WTC11 (cell line): Measurements from ENCODE around the gene STXBP1. TPM values are rescaled to one million over a fixed set of nuclear protein-coding genes. Genes with fewer than 3 reads are reported as not detected.

Experiments
- ATAC-seq: fragments of 200-7000 bp; cut with Tn5 transposase; 2 replicates; pipeline ENCODE4 v1.10.0; 2021; ENCODE audit warnings: mild to moderate bottlenecking, moderate library complexity
- CTCF ChIA-PET: fragments of 300-600 bp; sonication (Branson Sonifier 250); formaldehyde crosslinking; loops from one replicate; lab custom pipeline; 2021; ENCODE audit warnings: antibody characterized with exemption; lab: Charles Lee
- POLR2A ChIA-PET: fragments of 350-600 bp; sonication (Branson Sonifier 250); formaldehyde crosslinking; loops from one replicate; lab custom pipeline; 2021; ENCODE audit warnings: antibody characterized with exemption; lab: Charles Lee
- DNase-seq: peaks from one replicate; pipeline ENCODE4 v3.0.0; 2021; ENCODE audit warnings: low spot score
- H3K27ac Mint-ChIP-seq: 2 replicates; pipeline ENCODE4 v1.8.0; 2021; ENCODE audit warnings: mixed read lengths
- H3K27me3 Mint-ChIP-seq: 2 replicates; pipeline ENCODE4 v1.8.0; 2021; ENCODE audit warnings: low read depth, mild to moderate bottlenecking, moderate library complexity, mixed read lengths
- H3K36me3 Mint-ChIP-seq: 2 replicates; pipeline ENCODE4 v1.8.0; 2021; ENCODE audit warnings: mixed read lengths
- H3K4me1 Mint-ChIP-seq: 2 replicates; pipeline ENCODE4 v1.8.0; 2022; ENCODE audit warnings: mixed read lengths
- H3K4me3 Mint-ChIP-seq: 2 replicates; pipeline ENCODE4 v1.8.0; 2021; ENCODE audit warnings: mild to moderate bottlenecking, moderate library complexity, mixed read lengths
- H3K9me3 Mint-ChIP-seq: 2 replicates; pipeline ENCODE4 v1.8.0; 2021; ENCODE audit warnings: mixed read lengths
- JAZF1 ChIP-seq: fragments of 250-450 bp; sonication (Bioruptor Pico); IDR thresholded peaks from 2 replicates; pipeline ENCODE4 v1.9.0; 2021; ENCODE audit warnings: moderate library complexity, mild to moderate bottlenecking, inconsistent platforms
- NFYB ChIP-seq: sonication (generic); formaldehyde crosslinking; conservative IDR thresholded peaks from 2 replicates; pipeline ENCODE4 v1.8.0; 2022; ENCODE audit warnings: low read depth, missing genetic modification reagents
- total RNA-seq: library from RNA; stranded (reverse); gene quantifications from 3 replicates; pipeline ENCODE4 v1.2.3, GENCODE V29; 2021

The STXBP1 gene
- total RNA-seq, 1 experiment from 2014 or later: 37.1 TPM

DNA sequence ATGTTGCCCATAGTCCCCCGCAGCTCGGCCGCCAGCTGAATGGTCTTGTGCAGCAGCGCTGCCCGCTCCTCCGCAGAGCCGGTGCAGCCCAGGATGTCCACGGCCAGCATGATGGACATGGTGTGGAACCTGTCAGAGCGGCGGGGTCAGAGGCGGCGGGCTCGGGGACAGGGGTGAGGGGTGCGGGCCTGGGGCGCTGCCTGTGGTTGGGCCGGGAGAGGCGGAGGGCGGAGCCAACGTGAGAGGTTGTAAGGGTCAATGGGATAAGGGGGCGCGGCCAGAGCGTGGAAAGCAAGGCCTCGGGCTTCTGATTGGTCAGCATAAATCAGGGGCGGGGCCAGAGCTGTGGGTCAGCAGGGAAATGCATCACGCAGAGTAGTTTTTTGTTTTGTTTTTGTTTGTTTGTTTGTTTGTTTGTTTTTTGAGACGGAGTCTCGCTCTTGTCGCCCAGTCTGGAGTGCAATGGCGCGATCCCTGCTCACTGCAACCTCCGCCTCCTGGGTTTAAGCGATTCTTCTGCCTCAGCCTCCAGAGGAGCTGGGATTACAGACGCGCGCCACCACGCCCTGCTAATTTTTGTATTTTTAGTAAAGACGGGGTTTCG, 129.9 kb downstream of the STXBP1 start:
- peak overlapping the region; percentile 97 for H3K27ac Mint-ChIP-seq
- H3K4me3 Mint-ChIP-seq: peak overlapping the region; percentile 90
- peaks cover 3% of the 10 kb centered on the region for H3K4me1 Mint-ChIP-seq
- no peaks in the 10 kb centered on the region for H3K36me3 Mint-ChIP-seq
- TF ChIP-seq JAZF1 (CRISPR knock-in tag): no peak
- TF ChIP-seq NFYB (CRISPR knock-in tag): peak; percentile 81
- POLR2A ChIA-PET: interaction anchor here (0.8 to 1.8 kb wide), 6 partner anchors 12 to 121 kb away, joined by 3 to 16 read pairs (median 4); partner anchors contain the start of gene CDK9
- H3K27me3 Mint-ChIP-seq: peaks cover 15% of the 10 kb centered on the region
- ATAC-seq: peak; percentile 89
- DNase-seq: peak; percentile 97
- no peaks in the 10 kb centered on the region for H3K9me3 Mint-ChIP-seq
- CTCF ChIA-PET: interaction anchor here (0.5 to 2.7 kb wide), 26 partner anchors 7 to 376 kb away, joined by 3 to 14 read pairs (median 5); partner anchors contain the start of genes CDK9, SH2D3C, ST6GALNAC4 and TOR2A

Other genes with a start within 250 kb of the STXBP1 start
- 30.2 to 37.4 TPM (median 33.9 TPM) in 3 replicates for gene SLC2A8, start 215.1 kb upstream of the STXBP1 start, total RNA-seq
- 7.6 to 9.0 TPM (median 7.7 TPM) in 3 replicates for gene ZNF79, start 187.9 kb upstream of the STXBP1 start, total RNA-seq
- gene RPL12, start 160.9 kb upstream of the STXBP1 start, total RNA-seq: 1,902 to 2,162 TPM (median 2,101 TPM) in 3 replicates
- 24.6 to 32.4 TPM (median 28.8 TPM) in 3 replicates for gene LRSAM1, start 160.8 kb upstream of the STXBP1 start, total RNA-seq
- 0.07 to 0.22 TPM in 2 of 3 replicates, not detected in the other for gene CFAP157, start 94.7 kb downstream of the STXBP1 start, total RNA-seq
- gene PTRH1, start 103.4 kb downstream of the STXBP1 start, total RNA-seq: 13.1 to 16.9 TPM (median 13.9 TPM) in 3 replicates
- not detected in 3 replicates for gene TTC16, start 103.8 kb downstream of the STXBP1 start, total RNA-seq
- 14.4 to 19.4 TPM (median 16.6 TPM) in 3 replicates for gene TOR2A, start 123.0 kb downstream of the STXBP1 start, total RNA-seq
- gene SH2D3C, start 166.4 kb downstream of the STXBP1 start, total RNA-seq: 3.3 to 5.4 TPM (median 3.4 TPM) in 3 replicates
- gene CDK9, start 173.8 kb downstream of the STXBP1 start, total RNA-seq: 106 to 111 TPM (median 107 TPM) in 3 replicates
- 67.7 to 81.7 TPM (median 69.3 TPM) in 3 replicates for gene FPGS, start 190.6 kb downstream of the STXBP1 start, total RNA-seq
- gene ENG, start 242.4 kb downstream of the STXBP1 start, total RNA-seq: 3.7 to 4.4 TPM (median 4.2 TPM) in 3 replicates